Gastroesophageal sphincter (tissue), 3 donors: Measurements from ENCODE around the gene CNTN5.

Source experiments
- CTCF ChIP-seq, 4 experiments: fragments of 200-600 bp in 2 of 4; fragments of 450-650 bp in 2 of 4; sonication (generic) in 1 of 4; IDR thresholded peaks; one replicate each; pipeline ENCODE4 v1.5.1; 2017 to 2019; ENCODE audit warnings: antibody characterized with exemption in 4 of 4, mild to moderate bottlenecking in 2 of 4, moderate library complexity in 2 of 4
- EP300 ChIP-seq: sonication (generic); formaldehyde crosslinking; IDR thresholded peaks from one replicate; pipeline ENCODE4 v1.6.1; 2017; ENCODE audit warnings: antibody characterized with exemption, mild to moderate bottlenecking
- POLR2A ChIP-seq, 2 donors: fragments of 450-650 bp; IDR thresholded peaks; one replicate each; pipeline ENCODE4 v1.6.1; 2017; ENCODE audit warnings: antibody characterized with exemption in 2 of 2, mild to moderate bottlenecking in 2 of 2, moderate library complexity in 1 of 2
- POLR2AphosphoS5 ChIP-seq: sonication (generic); formaldehyde crosslinking; IDR thresholded peaks from one replicate; pipeline ENCODE4 v1.6.1; 2017; ENCODE audit warnings: antibody characterized with exemption

GRCh38 chr11:99818991-99819390 is 798.2 kb downstream of the CNTN5 start:
- TF ChIP-seq CTCF (IDR thresholded peaks at IDR 0.05) (no peak), EP300 (no peak), POLR2A (IDR thresholded peaks at IDR 0.05) (no peak), POLR2AphosphoS5 (no peak)
